ENCODE measurements around the gene TPST2. TPM values are rescaled to one million over a fixed set of nuclear protein-coding genes. Genes with fewer than 3 reads are reported as not detected.

Gene TPST2
- total RNA-seq, 4 donors from 2014 or later, result 99.2 to 154 (median 121) TPM

DNA sequence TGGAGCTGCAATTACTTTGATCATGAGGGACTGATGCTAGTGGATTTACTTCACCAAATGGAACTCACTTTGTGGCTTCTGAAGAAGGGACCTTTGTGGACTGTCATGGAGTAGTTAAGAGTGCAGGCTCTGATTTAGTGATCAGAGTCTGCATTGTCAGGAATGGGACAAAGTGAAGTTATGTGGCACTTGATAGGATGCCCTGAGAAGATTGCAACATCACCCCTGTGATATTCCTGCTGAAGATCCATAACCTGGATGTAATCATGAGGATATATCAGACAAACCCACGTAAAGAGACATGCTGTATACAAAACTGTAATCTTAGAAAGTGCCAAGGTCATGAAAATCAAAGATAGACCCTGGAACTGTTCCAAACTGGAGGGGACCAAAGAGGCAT lies 76.1 kb downstream of the TPST2 start:
- H3K4me3 ChIP-seq (replicated peaks in 1 of 3), result no peak overlapping the region
- 68 to 71% methylated on average over 1 of the region's 1 CpG for WGBS, 2 donors
- DNase-seq, result no peak
- no peaks in the 10 kb centered on the region for H3K27me3 ChIP-seq
- no peak overlapping the region for H3K27ac ChIP-seq
- peaks cover 7 to 11% of the 10 kb centered on the region in 2 donors for H3K36me3 ChIP-seq
- H3K9me3 ChIP-seq, result no peaks in the 10 kb centered on the region
- intact Hi-C loops (cut with DNase I), result no loop called here
- TF ChIP-seq, protein P1, sequence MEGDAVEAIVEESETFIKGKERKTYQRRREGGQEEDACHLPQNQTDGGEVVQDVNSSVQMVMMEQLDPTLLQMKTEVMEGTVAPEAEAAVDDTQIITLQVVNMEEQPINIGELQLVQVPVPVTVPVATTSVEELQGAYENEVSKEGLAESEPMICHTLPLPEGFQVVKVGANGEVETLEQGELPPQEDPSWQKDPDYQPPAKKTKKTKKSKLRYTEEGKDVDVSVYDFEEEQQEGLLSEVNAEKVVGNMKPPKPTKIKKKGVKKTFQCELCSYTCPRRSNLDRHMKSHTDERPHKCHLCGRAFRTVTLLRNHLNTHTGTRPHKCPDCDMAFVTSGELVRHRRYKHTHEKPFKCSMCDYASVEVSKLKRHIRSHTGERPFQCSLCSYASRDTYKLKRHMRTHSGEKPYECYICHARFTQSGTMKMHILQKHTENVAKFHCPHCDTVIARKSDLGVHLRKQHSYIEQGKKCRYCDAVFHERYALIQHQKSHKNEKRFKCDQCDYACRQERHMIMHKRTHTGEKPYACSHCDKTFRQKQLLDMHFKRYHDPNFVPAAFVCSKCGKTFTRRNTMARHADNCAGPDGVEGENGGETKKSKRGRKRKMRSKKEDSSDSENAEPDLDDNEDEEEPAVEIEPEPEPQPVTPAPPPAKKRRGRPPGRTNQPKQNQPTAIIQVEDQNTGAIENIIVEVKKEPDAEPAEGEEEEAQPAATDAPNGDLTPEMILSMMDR (IDR thresholded peaks at IDR 0.05), result no peak
- no peak for TF ChIP-seq POLR2A (IDR thresholded peaks at IDR 0.05)
- peaks cover 6 to 21% of the 10 kb centered on the region in 2 donors for H3K4me1 ChIP-seq

DNA sequence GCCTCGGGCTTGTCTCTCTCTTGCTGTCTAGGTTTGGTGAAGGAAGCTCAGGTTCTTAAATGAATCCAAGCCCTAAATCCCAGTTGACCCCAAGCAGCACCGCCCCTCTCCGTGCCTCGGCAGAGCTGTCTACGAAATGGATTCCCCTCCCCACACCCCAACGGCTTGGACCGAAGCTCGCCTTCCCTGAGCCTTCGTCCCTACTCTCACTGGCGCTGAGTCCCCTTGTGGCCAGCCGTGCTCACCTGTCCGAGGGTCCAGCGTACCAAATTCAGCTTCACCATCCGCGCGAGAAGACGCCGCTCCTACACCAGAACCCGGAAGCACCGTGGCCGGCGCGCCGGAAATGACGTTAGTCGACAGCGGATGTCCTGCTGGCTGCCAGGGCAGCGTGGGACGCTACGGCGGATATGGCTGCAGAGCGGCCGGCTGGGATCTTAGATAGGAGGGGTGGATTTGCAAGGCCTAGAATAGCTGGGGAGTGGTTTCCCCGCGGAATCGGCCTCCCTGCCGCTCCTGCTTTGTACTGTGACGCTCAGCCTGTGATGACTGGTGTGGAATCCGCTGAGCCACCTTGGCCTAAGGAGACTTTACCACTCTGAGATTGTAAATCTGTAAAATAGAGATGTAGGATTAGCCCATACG lies 77.7 kb downstream of the TPST2 start, which contains the start of gene TFIP11:
Gene TFIP11, minus strand, starts transcription at position 325 of the 645 bp plus-strand sequence. CDS start 2,201 bp downstream, outside the sequence.
- Histone ChIP-seq H3K36me3 (peaks cover 13 to 24% of the 10 kb centered on the region in 2 donors), H3K4me1 (peaks cover 6 to 21% of the 10 kb centered on the region in 2 donors), H3K27me3 (no peaks in the 10 kb centered on the region), H3K9me3 (no peaks in the 10 kb centered on the region), H3K27ac (peak within 1 kb of the TSS in 2 of 3 donors; percentile 36 to 56), H3K4me3 (replicated peaks in 1 of 3) (peak within 1 kb of the TSS; percentile 51 to 62 (median 58))
- 1% methylated on average over 36 to 40 of the region's 40 CpGs for WGBS, 2 donors
- intact Hi-C loops (cut with DNase I), result no loop called here
- TF ChIP-seq POLR2A (IDR thresholded peaks at IDR 0.05), result peak; percentile 11 to 68
- TF ChIP-seq, protein P1 (IDR thresholded peaks at IDR 0.05), result no peak
- DNase-seq, result peak; percentile 94

DNA sequence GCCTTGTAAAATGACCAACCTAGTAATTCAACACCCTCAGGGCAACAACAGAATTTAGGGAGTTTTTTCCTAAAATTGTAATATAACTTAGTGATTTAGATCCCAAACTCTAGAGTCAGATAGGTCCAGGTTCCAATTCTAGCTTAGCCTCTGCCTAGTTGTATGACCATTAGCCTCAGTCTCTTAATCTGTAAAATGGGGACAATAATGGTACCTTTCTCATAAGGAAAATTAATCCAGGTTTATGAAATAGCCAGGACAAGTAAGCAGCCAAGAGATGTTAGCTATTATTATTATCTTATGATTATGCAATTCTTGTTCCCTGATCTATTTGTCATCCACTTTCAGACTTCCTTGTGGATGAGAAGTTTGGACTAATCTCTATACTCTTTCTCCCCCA lies 81.8 kb downstream of the TPST2 start:
- Histone ChIP-seq H3K4me3 (replicated peaks in 1 of 3) (no peak overlapping the region), H3K4me1 (peaks cover 6 to 16% of the 10 kb centered on the region in 2 donors), H3K27me3 (no peaks in the 10 kb centered on the region), H3K27ac (no peak overlapping the region), H3K9me3 (no peaks in the 10 kb centered on the region), H3K36me3 (peaks cover 51 to 61% of the 10 kb centered on the region in 2 donors)
- DNase-seq, result no peak
- intact Hi-C loops (cut with DNase I), result no loop called here
- TF ChIP-seq, protein P1 (IDR thresholded peaks at IDR 0.05), result no peak
- TF ChIP-seq POLR2A (IDR thresholded peaks at IDR 0.05), result no peak

DNA sequence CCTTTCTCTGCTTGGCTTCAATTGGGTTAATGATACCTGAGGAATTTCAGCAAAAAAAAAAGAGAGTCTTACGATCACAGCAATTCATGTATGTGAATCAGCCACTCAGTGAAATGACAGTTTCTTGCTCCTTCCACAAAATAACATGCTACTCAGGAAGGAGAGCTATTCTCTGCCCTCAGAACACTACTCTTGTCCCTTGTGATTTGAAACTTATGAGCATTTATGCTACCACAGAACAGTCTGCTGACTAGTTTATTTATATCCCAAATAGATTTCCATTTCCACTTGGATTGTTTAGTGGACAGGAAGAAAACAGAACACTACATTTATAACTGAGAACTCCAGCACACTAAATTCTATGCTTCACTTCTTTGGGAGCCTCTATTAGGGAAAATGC lies 86.2 kb downstream of the TPST2 start:
- no peak overlapping the region for H3K4me3 ChIP-seq (replicated peaks in 1 of 3)
- WGBS, 2 donors, result 77 to 78% methylated on average over 1 of the region's 1 CpG
- H3K27me3 ChIP-seq, result no peaks in the 10 kb centered on the region
- DNase-seq, result no peak
- TF ChIP-seq, protein P1 (IDR thresholded peaks at IDR 0.05), result no peak
- no peak for TF ChIP-seq POLR2A (IDR thresholded peaks at IDR 0.05)
- no peaks in the 10 kb centered on the region for H3K4me1 ChIP-seq
- H3K9me3 ChIP-seq, result no peaks in the 10 kb centered on the region
- peaks cover 78 to 92% of the 10 kb centered on the region in 2 donors for H3K36me3 ChIP-seq
- intact Hi-C loops (cut with DNase I), result no loop called here
- H3K27ac ChIP-seq, result no peak overlapping the region
